Measurements from ENCODE around the gene CADPS.

Gene CADPS

DNA sequence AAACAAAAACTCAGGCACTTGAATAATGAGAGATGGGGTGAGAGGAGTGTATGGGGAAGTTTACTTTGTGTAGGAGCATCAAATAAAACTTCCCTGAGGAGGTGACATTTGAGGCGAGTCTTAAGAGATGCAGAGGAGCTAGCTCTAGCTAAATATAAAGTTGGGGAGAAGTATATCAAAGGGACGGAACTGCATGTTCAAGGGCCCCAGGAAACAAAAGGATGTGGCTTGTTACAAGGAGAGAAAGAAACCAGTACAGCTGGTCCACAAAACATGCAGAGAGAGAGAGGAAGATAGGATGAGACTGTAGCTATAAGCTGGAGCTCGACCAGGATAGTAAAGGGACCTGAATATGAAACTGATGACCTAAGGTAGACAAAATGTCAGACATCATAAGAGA lies 519.5 kb downstream of the CADPS start:
- H3K36me3 ChIP-seq (ENCODE audit: control insufficient read depth, insufficient read depth, low read length): no peaks in the 10 kb centered on the region
- no peak overlapping the region for H3K4me3 ChIP-seq (ENCODE audit: extremely low read depth, insufficient read depth, low read length, poor library complexity, severe bottlenecking)
- H3K27ac ChIP-seq (ENCODE audit: low read depth, low read length, severe bottlenecking): no peak overlapping the region
- no peaks in the 10 kb centered on the region for H3K4me1 ChIP-seq (ENCODE audit: control insufficient read depth, insufficient read depth, low read length, poor library complexity, severe bottlenecking)
- no peaks in the 10 kb centered on the region for H3K9me3 ChIP-seq (ENCODE audit: control insufficient read depth, low read length)
- 84 to 100% methylated on average over 1 to 3 of the region's 3 CpGs for WGBS, 2 experiments (ENCODE audit: insufficient coverage in 2 of 2)

All from mesodermal cell (in vitro differentiated cells).